Lung (tissue), 12 donors: Measurements from ENCODE around the gene PSPC1. TPM values are rescaled to one million over a fixed set of nuclear protein-coding genes. Genes with fewer than 3 reads are reported as not detected.

Experiments
- ATAC-seq: fragments of 200-7000 bp; cut with Tn5 transposase; one replicate; pipeline ENCODE4 v1.9.1; 2020; ENCODE audit warnings: moderate number of reproducible peaks; ENCODE audit not compliant: insufficient read depth, low FRiP score
- DNase-seq, 3 donors: peaks; one replicate each; pipeline ENCODE4 v3.0.0-alpha.2; 2013 to 2017
- H3K27ac ChIP-seq, 2 donors: one replicate each; pipeline ENCODE4 v1.5.1; 2013; ENCODE audit warnings: mild to moderate bottlenecking in 2 of 2, moderate library complexity in 2 of 2, control low read depth in 1 of 2, inconsistent platforms in 1 of 2, low read depth in 1 of 2, low read length in 1 of 2
- H3K27me3 ChIP-seq, 3 donors: one replicate each; pipeline ENCODE4 v1.5.1; 2013; ENCODE audit warnings: low read length in 2 of 3; ENCODE audit not compliant: control insufficient read depth in 3 of 3, insufficient read depth in 3 of 3
- H3K36me3 ChIP-seq, 4 donors: one replicate each; pipeline ENCODE4 v1.5.1; 2013; ENCODE audit warnings: low read length in 4 of 4, mild to moderate bottlenecking in 1 of 4, moderate library complexity in 1 of 4; ENCODE audit not compliant: control insufficient read depth in 4 of 4, insufficient read depth in 4 of 4
- H3K4me1 ChIP-seq, 5 donors: one replicate each; pipeline ENCODE4 v1.5.1; 2013; ENCODE audit warnings: low read length in 5 of 5, mild to moderate bottlenecking in 2 of 5, moderate library complexity in 1 of 5; ENCODE audit not compliant: control insufficient read depth in 5 of 5, insufficient read depth in 5 of 5
- H3K4me3 ChIP-seq: one replicate; pipeline ENCODE4 v1.5.1; 2013; ENCODE audit warnings: mild to moderate bottlenecking, control low read depth, moderate library complexity
- H3K9ac ChIP-seq, 2 donors: one replicate each; pipeline ENCODE4 v1.5.1; 2013; ENCODE audit warnings: low read length in 2 of 2, control low read depth in 1 of 2; ENCODE audit not compliant: insufficient read depth in 1 of 2
- H3K9me3 ChIP-seq, 4 donors: one replicate each; pipeline ENCODE4 v1.5.1; 2013; ENCODE audit warnings: low read length in 3 of 4, mild to moderate bottlenecking in 1 of 4, moderate library complexity in 1 of 4; ENCODE audit not compliant: control insufficient read depth in 4 of 4, insufficient read depth in 3 of 4
- CTCF ChIP-seq: IDR thresholded peaks from 2 replicates; pipeline ENCODE4 v1.5.1; 2012; ENCODE audit warnings: mild to moderate bottlenecking; ENCODE audit errors: control extremely low read depth, extremely low read depth
- WGBS, 2 donors: extraction: QIAGEN DNeasy Blood & Tissue Kit; methylation state at CpG; one replicate each; pipeline ENCODE4 v1.1.7; 2013; 5-methylcytosine and 5-hydroxymethylcytosine counted together
- polyA plus RNA-seq, 2 donors: library from polyadenylated mRNA; stranded (reverse); fragments of 200-250 nt; gene quantifications; one replicate each; pipeline ENCODE4 v1.2.1, GENCODE V29; 2013
- total RNA-seq, 2 donors: library from RNA; depleted of rRNA in 1 of 2; stranded (reverse); fragments of >200 nt in 1 of 2; gene quantifications; one replicate each; pipeline ENCODE4 v1.2.1, GENCODE V29; 2014 to 2021
- donor health status: control.
- donor health status: control.
- donor health status: Bipolar disorder and iron deficiency.
- donor health status: healthy.
- donor health status: DM: yes; HTN: yes; CAD: no.

Gene PSPC1
- total and polyA plus RNA-seq, 4 donors: 23.5 to 103 (median 39.6) TPM

DNA sequence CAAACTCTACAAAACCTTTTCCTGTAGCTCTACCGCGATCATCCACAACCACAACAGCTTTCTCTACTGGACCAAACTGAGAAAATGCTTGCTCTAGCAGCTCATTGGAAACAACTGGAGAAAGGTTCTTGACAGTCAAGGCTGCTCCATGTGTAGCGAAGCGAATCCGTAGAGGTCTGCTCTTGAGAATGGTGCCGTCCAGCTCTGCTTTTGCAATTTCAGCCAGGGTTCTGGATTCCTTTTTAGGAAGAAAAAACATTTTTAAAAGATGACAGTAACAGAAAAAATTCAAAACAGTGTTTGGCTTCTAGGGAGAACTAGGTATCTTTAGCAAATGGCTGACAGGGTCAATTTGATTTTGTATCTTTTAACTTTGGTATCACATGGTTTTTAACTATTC, 10.4 kb downstream of the PSPC1 start:
- no peak overlapping the region for H3K9ac ChIP-seq
- DNase-seq: no peak
- peaks cover 4 to 25% (median 16%) of the 10 kb centered on the region in 4 donors for H3K36me3 ChIP-seq
- H3K9me3 ChIP-seq: no peaks in the 10 kb centered on the region
- H3K27me3 ChIP-seq: no peaks in the 10 kb centered on the region
- peaks cover 0 to 7% (median 0%) of the 10 kb centered on the region in 5 donors for H3K4me1 ChIP-seq
- H3K4me3 ChIP-seq: no peak overlapping the region
- H3K27ac ChIP-seq: no peak overlapping the region
- TF ChIP-seq CTCF: no peak
- WGBS, 2 donors: 92% methylated on average over 6 of the region's 6 CpGs
- no peak for ATAC-seq

- no peaks in the 10 kb centered on the region for H3K27me3 ChIP-seq
- 84 to 90% methylated on average over 2 of the region's 2 CpGs for WGBS, 2 donors
- TF ChIP-seq CTCF: no peak
- DNase-seq (no peak), ATAC-seq (no peak)
- no peak overlapping the region for H3K4me3 ChIP-seq
- H3K27ac ChIP-seq: no peak overlapping the region
- H3K4me1 ChIP-seq: peaks cover 0 to 8% (median 0%) of the 10 kb centered on the region in 5 donors
- H3K9me3 ChIP-seq: no peaks in the 10 kb centered on the region
- H3K9ac ChIP-seq: no peak overlapping the region
- peaks cover 4 to 27% (median 18%) of the 10 kb centered on the region in 4 donors for H3K36me3 ChIP-seq
These were observed 12.9 kb downstream of the PSPC1 start for GRCh38 chr13:19769854-19770253.

GRCh38 chr13:19767966-19768365, 14.8 kb downstream of the PSPC1 start:
- TF ChIP-seq CTCF: no peak
- no peak overlapping the region for H3K4me3 ChIP-seq
- H3K36me3 ChIP-seq: peaks cover 4 to 26% (median 16%) of the 10 kb centered on the region in 4 donors
- no peaks in the 10 kb centered on the region for H3K9me3 ChIP-seq
- H3K27ac ChIP-seq: no peak overlapping the region
- DNase-seq (no peak), ATAC-seq (no peak)
- 83 to 100% methylated on average over 2 of the region's 2 CpGs for WGBS, 2 donors
- H3K27me3 ChIP-seq: no peaks in the 10 kb centered on the region
- H3K9ac ChIP-seq: no peak overlapping the region
- H3K4me1 ChIP-seq: peaks cover 0 to 8% (median 0%) of the 10 kb centered on the region in 5 donors

DNA sequence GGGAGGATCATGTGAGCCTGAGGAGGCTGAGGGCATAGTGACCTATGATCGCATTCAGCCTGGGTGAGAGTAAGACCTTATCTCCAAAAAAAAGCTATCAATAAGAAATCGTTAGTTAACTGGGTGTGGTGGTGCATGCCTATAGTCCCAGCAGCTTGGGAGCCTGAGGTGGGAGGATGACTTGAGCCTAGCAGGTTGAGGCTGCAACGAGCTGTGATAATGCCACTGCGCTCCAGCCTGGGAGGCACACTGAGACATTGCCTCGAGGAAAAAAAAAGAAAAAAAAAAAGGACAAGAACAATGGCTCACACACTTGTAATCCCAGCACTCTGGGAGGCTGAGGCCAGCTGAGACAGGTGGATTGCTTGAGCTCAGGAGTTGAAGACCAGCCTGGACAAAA, 16.2 kb downstream of the PSPC1 start:
- Histone ChIP-seq H3K4me1 (peaks cover 0 to 5% (median 0%) of the 10 kb centered on the region in 5 donors), H3K9ac (no peak overlapping the region), H3K27me3 (no peaks in the 10 kb centered on the region), H3K4me3 (no peak overlapping the region), H3K9me3 (no peaks in the 10 kb centered on the region), H3K36me3 (peaks cover 0 to 29% (median 13%) of the 10 kb centered on the region in 4 donors), H3K27ac (no peak overlapping the region)
- no peak for TF ChIP-seq CTCF
- DNase-seq (no peak), ATAC-seq (no peak)
- WGBS, 2 donors: 64 to 78% methylated on average over 5 of the region's 5 CpGs
